Tibial artery (tissue), 4 donors: ENCODE measurements around the gene SEC61G.

Experiments used
- DNase-seq, 2 donors: peaks; one replicate each; pipeline ENCODE4 v3.0.0-alpha.2; 2019
- H3K27ac ChIP-seq, 2 donors: fragments of 200-600 bp; sonication (generic) in 1 of 2; 1 replicate in 1 of 2; 2 replicates in 1 of 2; pipeline ENCODE4 v1.5.1; 2018 to 2019; ENCODE audit warnings: mild to moderate bottlenecking in 1 of 2
- H3K27me3 ChIP-seq, 2 donors: fragments of 200-600 bp; sonication (generic) in 1 of 2; one replicate each; pipeline versions ENCODE4 v1.5.1 to v1.6.0; 2016 to 2019
- H3K36me3 ChIP-seq, 3 donors: fragments of 200-600 bp; sonication (generic) in 2 of 3; one replicate each; pipeline ENCODE4 v1.5.1; 2016 to 2019; ENCODE audit warnings: mild to moderate bottlenecking in 2 of 3
- H3K4me1 ChIP-seq, 4 donors: fragments of 200-600 bp; sonication (generic) in 2 of 4; 1 replicate in 3 of 4; 2 replicates in 1 of 4; pipeline ENCODE4 v1.5.1; 2016 to 2019
- H3K4me3 ChIP-seq, 2 donors: fragments of 200-600 bp; sonication (generic) in 1 of 2; 1 replicate in 1 of 2; 2 replicates in 1 of 2; pipeline ENCODE4 v1.5.1; 2018 to 2019; ENCODE audit warnings: mild to moderate bottlenecking in 2 of 2
- H3K9me3 ChIP-seq, 3 donors: fragments of 200-600 bp; sonication (generic) in 1 of 3; one replicate each; pipeline ENCODE4 v1.5.1; 2016 to 2019
- intact Hi-C: fragments of 100-400 bp; cut with DNase I; formaldehyde crosslinking; loops from one replicate; pipeline ENCODE4 v1.15.0; 2023; ENCODE audit warnings: low total_unique reads
- TF ChIP-seq, protein P1 (sequence below), 2 experiments: fragments of 200-600 bp in 1 of 2; fragments of 450-650 bp in 1 of 2; IDR thresholded peaks; one replicate each; pipeline ENCODE4 v1.5.1; 2017 to 2019; ENCODE audit warnings: antibody characterized with exemption in 2 of 2, mild to moderate bottlenecking in 1 of 2, moderate library complexity in 1 of 2

The SEC61G gene

DNA sequence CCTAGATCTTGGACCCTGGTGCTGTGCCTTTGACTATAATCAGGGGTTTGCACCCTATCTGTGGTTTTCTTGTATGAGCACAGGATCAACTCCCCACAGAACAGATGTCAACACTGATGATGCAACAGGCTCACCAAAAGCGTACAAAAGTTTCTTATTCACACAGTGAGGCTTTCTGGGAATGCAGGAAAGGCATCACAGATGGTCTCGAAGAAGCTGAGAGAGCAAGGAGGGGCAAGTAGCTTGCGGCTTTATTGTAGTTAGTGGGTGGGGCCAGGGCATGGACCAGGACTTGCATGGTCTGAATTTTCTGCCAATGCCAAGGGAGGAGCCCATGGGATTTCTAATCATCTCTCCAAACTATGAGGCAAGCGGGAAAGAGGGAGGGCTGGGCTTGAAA lies 46.2 kb downstream of the SEC61G start:
- H3K4me3 ChIP-seq: no peak overlapping the region
- H3K9me3 ChIP-seq: peaks cover 3 to 16% (median 4%) of the 10 kb centered on the region in 3 donors
- H3K27ac ChIP-seq: no peak overlapping the region
- intact Hi-C loops: no loop called here
- H3K4me1 ChIP-seq: no peaks in the 10 kb centered on the region
- H3K36me3 ChIP-seq: no peaks in the 10 kb centered on the region
- TF ChIP-seq, protein P1, sequence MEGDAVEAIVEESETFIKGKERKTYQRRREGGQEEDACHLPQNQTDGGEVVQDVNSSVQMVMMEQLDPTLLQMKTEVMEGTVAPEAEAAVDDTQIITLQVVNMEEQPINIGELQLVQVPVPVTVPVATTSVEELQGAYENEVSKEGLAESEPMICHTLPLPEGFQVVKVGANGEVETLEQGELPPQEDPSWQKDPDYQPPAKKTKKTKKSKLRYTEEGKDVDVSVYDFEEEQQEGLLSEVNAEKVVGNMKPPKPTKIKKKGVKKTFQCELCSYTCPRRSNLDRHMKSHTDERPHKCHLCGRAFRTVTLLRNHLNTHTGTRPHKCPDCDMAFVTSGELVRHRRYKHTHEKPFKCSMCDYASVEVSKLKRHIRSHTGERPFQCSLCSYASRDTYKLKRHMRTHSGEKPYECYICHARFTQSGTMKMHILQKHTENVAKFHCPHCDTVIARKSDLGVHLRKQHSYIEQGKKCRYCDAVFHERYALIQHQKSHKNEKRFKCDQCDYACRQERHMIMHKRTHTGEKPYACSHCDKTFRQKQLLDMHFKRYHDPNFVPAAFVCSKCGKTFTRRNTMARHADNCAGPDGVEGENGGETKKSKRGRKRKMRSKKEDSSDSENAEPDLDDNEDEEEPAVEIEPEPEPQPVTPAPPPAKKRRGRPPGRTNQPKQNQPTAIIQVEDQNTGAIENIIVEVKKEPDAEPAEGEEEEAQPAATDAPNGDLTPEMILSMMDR (IDR thresholded peaks at IDR 0.05): no peak
- no peak for DNase-seq
- no peaks in the 10 kb centered on the region for H3K27me3 ChIP-seq

DNA sequence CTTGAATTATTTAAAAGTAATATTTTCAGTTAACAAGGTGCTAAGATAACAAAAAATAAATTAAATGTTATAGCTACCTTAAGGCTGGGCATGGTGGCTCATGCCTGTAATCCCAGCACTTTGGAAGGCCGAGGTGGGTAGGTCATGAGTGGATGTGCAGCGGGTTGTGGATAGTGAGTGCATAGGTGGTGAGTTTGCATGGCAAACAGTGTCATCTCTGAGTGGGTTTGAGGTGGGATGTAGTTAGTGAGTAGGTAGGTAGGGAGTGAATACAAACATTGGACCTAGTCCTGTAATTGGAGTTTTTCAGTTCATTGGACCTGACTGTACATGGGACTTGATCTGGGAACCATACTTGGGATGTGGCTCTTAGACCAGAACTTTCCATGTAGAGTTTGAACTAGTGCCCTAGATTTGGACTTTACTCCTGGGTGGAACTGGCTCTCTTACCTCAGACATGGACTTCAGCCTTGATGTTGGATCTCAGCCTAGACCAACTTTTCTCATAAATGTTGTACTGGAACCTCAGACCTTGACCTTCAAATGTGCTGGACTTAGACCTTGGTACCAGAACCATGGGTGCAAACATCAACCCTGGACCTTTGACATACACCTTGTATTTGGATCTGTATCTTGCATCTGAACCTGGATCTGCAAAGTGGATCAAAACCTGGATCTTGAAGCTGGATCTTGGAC lies 47.0 kb downstream of the SEC61G start:
- intact Hi-C loops: no loop called here
- no peaks in the 10 kb centered on the region for H3K4me1 ChIP-seq
- TF ChIP-seq, protein P1 (IDR thresholded peaks at IDR 0.05): no peak

DNA sequence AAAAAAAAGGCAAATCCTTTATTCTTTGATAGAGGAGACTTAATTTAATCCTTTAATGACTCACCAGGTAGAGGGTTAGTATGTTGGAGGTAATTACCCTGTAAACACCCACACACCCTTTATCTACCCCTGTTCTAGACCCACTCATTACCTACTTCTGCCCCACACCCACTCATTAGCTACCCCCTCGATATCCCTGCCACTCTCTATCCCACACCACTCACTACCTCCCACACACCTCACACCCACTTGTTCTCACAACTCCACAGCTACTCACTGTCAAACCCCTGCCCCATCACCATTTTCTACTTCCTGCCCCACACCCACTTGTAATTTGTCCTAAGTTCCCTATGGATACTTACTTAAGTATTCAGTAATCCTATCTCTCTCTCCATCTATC lies 49.7 kb downstream of the SEC61G start:
- no peak overlapping the region for H3K4me3 ChIP-seq

More for the DNA sequence above, 47.0 kb downstream of the SEC61G start:
- Histone ChIP-seq H3K9me3 (peaks cover 0 to 8% (median 3%) of the 10 kb centered on the region in 3 donors), H3K4me3 (no peak overlapping the region), H3K27ac (no peak overlapping the region), H3K27me3 (no peaks in the 10 kb centered on the region), H3K36me3 (no peaks in the 10 kb centered on the region)
- no peak for DNase-seq

DNA sequence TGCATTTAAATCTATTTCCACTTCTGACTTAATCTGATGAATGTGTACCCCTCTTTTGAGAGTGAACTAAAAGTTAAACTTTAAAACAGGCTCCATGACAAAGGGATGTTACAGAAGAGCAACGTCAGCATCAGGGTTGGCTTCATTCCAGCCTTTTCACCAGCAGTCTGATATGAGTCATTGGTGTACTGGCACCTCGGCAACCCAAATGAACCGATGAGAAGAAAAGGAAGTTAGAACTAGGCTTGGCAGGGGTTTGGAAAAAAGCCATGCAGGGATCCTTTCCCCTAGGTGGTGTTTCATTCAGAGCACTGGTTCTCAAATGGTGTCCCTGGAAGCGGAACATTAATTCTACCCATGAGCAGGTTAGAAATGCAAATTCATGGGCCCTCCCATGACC lies 53.6 kb downstream of the SEC61G start:
- no peaks in the 10 kb centered on the region for H3K36me3 ChIP-seq
- H3K4me1 ChIP-seq: no peaks in the 10 kb centered on the region
- no peaks in the 10 kb centered on the region for H3K27me3 ChIP-seq
- TF ChIP-seq, protein P1 (IDR thresholded peaks at IDR 0.05): no peak
- no peak overlapping the region for H3K27ac ChIP-seq
- no peak for DNase-seq
- peaks cover 0 to 7% (median 0%) of the 10 kb centered on the region in 3 donors for H3K9me3 ChIP-seq
- no peak overlapping the region for H3K4me3 ChIP-seq
- intact Hi-C loops: no loop called here

More for the DNA sequence above, 49.7 kb downstream of the SEC61G start:
- peaks cover 0 to 7% (median 0%) of the 10 kb centered on the region in 3 donors for H3K9me3 ChIP-seq
- no peaks in the 10 kb centered on the region for H3K4me1 ChIP-seq
- TF ChIP-seq, protein P1 (IDR thresholded peaks at IDR 0.05): no peak
- H3K27ac ChIP-seq: no peak overlapping the region
- DNase-seq: no peak
- H3K27me3 ChIP-seq: no peaks in the 10 kb centered on the region
- intact Hi-C loops: no loop called here
- H3K36me3 ChIP-seq: no peaks in the 10 kb centered on the region

DNA sequence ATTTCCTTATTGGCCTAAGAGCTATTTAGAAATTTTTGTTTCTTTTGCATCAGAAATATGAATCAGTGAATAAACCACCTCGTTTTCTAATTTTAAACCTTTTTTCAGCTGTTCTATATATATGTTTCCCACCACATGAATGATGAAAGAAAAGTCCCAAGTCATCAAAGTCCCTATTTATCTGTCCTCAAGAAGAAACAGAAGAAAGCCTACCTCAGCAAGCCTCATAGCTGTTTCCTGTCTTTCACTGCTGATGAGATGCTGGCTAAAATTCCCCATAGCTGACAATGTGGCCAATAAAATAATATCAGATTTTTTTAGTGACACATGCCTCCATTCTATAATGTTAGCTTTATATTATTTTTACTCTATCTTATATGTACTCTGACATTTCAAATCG lies 54.2 kb downstream of the SEC61G start:
- H3K4me3 ChIP-seq: no peak overlapping the region
- no peak overlapping the region for H3K27ac ChIP-seq
- TF ChIP-seq, protein P1 (IDR thresholded peaks at IDR 0.05): no peak
- H3K9me3 ChIP-seq: peaks cover 0 to 5% (median 0%) of the 10 kb centered on the region in 3 donors
- H3K36me3 ChIP-seq: no peaks in the 10 kb centered on the region
- intact Hi-C loops: no loop called here
- no peak for DNase-seq
- H3K27me3 ChIP-seq: no peaks in the 10 kb centered on the region
- H3K4me1 ChIP-seq: no peaks in the 10 kb centered on the region
